Activated T-helper 9 cell treated with anti-CD3 and anti-CD28 coated beads, Interleukin-2, amount 50 U/mL, for 16 hours (primary cell): ENCODE results near the gene FAM83G.
A peak's percentile ranks its signal among the peaks of the same experiment; 100 is the strongest.
"Not testable (repeated sequence)": the region's sequence is repeated elsewhere in the genome, so short reads cannot be mapped to it uniquely, and the experiment has no call there.

ENCODE experiments used
- DNase-seq: peaks from one replicate; pipeline ENCODE4 v3.0.0-alpha.2; 2020; ENCODE audit warnings: low read depth

Gene FAM83G

GRCh38 chr17:18968945-18969887, 35.3 kb downstream of the FAM83G start:
- no peak for DNase-seq

GRCh38 chr17:18968345-18968744, 36.2 kb downstream of the FAM83G start:
- no peak for DNase-seq

- DNase-seq, result no peak
Measured at GRCh38 chr17:18967916-18968315, 36.6 kb downstream of the FAM83G start.

- no peak for DNase-seq
Measured at GRCh38 chr17:18966831-18967624, 37.5 kb downstream of the FAM83G start.

GRCh38 chr17:18965530-18966236, 38.9 kb downstream of the FAM83G start:
- DNase-seq, result no peak

- DNase-seq, result no peak
Measured at GRCh38 chr17:18964550-18964949, 40.0 kb downstream of the FAM83G start.

GRCh38 chr17:18964018-18964351, 40.6 kb downstream of the FAM83G start:
- no peak for DNase-seq

- no peak for DNase-seq
Measured at GRCh38 chr17:18963126-18964017, 41.2 kb downstream of the FAM83G start.

GRCh38 chr17:18962494-18962815, 42.1 kb downstream of the FAM83G start:
- no peak for DNase-seq

- DNase-seq, result no peak
Measured at GRCh38 chr17:18961634-18962493, 42.7 kb downstream of the FAM83G start.

GRCh38 chr17:18960803-18961511, 43.6 kb downstream of the FAM83G start:
- peak; percentile 68 for DNase-seq

- no peak for DNase-seq
Measured at GRCh38 chr17:18960241-18960665, 44.3 kb downstream of the FAM83G start.

GRCh38 chr17:18959845-18960240, 44.7 kb downstream of the FAM83G start:
- no peak for DNase-seq

- DNase-seq, result no peak
Measured at GRCh38 chr17:18959071-18959844, 45.3 kb downstream of the FAM83G start.

GRCh38 chr17:18958611-18959010, 46.0 kb downstream of the FAM83G start:
- no peak for DNase-seq

- DNase-seq, result no peak
Measured at GRCh38 chr17:18957831-18958230, 46.7 kb downstream of the FAM83G start.

- no peak for DNase-seq
Measured at GRCh38 chr17:18956581-18956980, 48.0 kb downstream of the FAM83G start.

GRCh38 chr17:18956021-18956420, 48.5 kb downstream of the FAM83G start:
- DNase-seq, result not testable (repeated sequence)

GRCh38 chr17:18955009-18955408, 49.6 kb downstream of the FAM83G start:
- DNase-seq, result no peak
